ENCODE measurements around the gene MTHFD2L.
"Not testable (repeated sequence)": the region's sequence is repeated elsewhere in the genome, so short reads cannot be mapped to it uniquely, and the experiment has no call there.

Gene MTHFD2L

GRCh38 chr4:74190919-74191397, 33.0 kb downstream of the MTHFD2L start:
- no peak for DNase-seq

- no peak for DNase-seq
Observed at GRCh38 chr4:74197080-74197479, 39.2 kb downstream of the MTHFD2L start.

DNA sequence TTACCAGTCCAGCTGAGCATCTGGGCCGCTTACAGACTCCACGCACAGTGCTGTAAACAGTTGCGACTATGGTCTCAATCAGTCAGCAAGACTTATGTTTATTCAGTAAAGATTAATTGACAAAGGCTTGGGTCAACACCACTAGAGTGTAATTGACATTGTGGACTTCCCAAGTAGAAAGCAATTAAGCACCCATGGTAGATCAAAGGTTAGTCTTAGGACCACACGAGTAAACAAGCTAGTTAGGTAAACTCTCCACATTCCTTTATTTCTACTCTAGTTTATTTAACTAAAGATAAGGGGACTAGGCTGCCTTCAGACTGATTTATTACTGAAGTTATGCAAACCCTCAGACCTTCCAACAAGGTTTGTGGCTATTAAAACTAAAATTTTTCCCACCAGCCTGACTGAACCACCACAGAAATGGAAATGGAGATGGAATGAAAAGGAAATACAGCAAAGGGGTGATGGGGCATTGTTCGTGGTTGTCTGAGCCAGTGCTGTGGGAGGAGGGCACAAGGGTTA, 44.2 kb downstream of the MTHFD2L start:
- DNase-seq = no peak

GRCh38 chr4:74203467-74203866, 45.5 kb downstream of the MTHFD2L start:
- DNase-seq = no peak

- no peak for DNase-seq
Observed at GRCh38 chr4:74205046-74205445, 47.1 kb downstream of the MTHFD2L start.

GRCh38 chr4:74205559-74205958, 47.6 kb downstream of the MTHFD2L start:
- DNase-seq = no peak

- DNase-seq = peak; percentile 95
Observed at GRCh38 chr4:74206088-74206825, 48.3 kb downstream of the MTHFD2L start.

- DNase-seq = not testable (repeated sequence)
Observed at GRCh38 chr4:74214457-74215159, 56.7 kb downstream of the MTHFD2L start.

GRCh38 chr4:74215236-74215635, 57.3 kb downstream of the MTHFD2L start:
- DNase-seq = not testable (repeated sequence)

GRCh38 chr4:74217365-74217764, 59.4 kb downstream of the MTHFD2L start:
- DNase-seq = peak; percentile 29

DNA sequence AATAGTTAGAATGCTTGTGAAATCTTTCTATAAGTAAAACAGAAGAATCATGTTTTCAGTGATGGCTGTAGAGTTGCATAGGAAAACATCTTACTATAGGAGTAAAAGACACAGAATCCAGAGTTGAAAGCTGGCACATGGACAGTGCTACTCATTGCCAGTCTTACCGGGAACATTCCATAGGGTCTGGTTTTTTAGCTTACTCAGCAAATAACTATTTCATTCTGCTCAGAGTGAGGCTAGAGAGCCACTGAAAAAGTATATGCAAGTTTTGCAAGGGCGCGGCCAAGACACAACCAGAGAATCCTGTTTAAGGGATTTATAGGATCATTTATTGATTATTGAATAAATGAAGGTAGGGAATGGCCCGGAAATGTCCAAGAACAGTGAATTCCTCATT, 60.3 kb downstream of the MTHFD2L start:
- no peak for DNase-seq

- no peak for DNase-seq
Observed at GRCh38 chr4:74219240-74219639, 61.3 kb downstream of the MTHFD2L start.

DNA sequence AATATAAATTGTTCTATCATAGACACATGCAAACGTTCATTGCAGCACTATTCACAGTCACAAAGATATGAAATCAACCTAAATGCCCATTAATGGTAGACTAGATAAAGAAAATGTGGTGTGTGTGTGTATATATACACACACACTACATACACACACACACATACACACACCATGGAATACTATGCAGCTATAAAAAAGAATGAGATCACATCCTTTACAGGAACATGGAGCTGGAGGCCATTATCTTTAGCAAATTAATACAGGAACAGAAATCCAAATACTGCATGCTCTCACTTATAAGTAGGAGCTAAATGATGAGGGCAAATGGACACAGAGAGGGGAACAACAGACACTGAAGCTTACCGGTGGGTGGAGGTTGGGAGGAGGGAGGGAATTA, 65.2 kb downstream of the MTHFD2L start:
- no peak for DNase-seq

GRCh38 chr4:74223801-74224200, 65.9 kb downstream of the MTHFD2L start:
- DNase-seq = peak; percentile 39

DNA sequence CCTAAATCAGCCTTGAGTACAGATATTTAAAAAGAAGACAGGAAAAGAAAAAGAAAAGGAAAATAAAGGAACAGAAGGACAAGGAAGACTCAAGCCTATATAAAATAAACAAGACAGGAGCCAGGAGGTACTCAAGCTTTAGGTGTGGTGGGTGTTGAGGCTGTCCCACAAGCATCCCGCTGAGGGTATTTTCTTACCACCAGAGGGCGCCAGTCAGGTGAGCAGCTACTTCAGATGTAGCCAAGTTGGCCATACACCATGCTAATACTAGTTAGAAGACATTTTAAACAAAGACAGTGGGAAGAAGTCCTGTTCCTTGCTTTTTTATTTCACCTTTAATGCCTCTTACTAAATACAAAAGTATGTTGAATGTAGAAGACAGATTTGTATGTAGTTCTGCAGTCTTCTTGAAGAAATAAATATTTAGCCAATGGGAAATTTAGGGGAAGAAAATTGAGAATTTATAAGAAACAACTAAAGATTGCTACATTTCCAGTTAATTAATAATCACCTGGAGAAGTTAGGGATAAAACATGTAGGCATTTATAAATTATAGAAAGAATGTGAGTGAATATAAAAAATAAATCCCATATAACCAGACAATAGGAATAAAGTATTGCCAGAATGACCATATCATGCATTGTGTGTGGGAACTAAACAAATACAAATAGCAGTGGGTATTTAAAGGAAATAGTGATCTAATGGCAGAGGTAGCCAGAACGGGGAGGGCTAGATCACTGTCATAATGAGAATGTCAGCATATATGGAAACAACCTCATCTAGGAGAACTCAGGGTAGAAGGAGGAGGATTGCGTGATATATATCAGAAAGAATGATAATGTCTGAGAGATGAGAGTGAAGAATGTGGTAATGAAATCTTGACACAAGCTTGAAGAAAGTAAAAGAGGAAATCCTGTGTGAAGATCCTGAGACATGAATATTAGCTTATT, 71.0 kb downstream of the MTHFD2L start:
- peak; percentile 93 for DNase-seq

DNA sequence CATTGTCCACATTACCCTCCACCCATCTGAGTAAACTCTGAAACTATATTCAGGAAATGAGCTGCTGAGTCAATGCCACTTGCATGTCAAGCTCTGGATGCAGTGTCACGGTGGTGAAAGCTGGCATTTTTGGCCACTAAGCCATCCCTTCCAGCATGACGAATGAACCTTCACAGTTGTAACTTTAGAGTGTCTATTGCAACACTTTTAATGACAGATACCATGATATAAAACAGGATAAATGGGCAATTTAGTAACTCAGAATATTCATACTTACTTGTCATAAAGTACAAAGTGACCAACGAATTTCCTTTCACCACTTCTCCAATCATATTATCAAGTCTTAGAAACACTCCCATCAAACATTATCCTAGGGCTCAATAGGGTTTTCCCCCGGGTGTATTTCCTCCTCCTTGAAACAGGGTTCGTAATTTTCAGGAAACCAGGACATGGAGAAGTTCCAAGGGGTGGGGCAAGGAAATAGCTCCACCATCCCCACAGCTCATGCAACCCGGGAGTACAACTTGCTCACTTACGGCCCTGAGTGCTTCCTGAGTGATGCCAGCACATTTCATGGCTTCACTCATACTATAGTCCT, 73.1 kb downstream of the MTHFD2L start:
- peak; percentile 86 for DNase-seq

GRCh38 chr4:74235135-74235534, 77.2 kb downstream of the MTHFD2L start:
- DNase-seq = peak; percentile 70

GRCh38 chr4:74237425-74237966, 79.6 kb downstream of the MTHFD2L start:
- peak; percentile 76 for DNase-seq

GRCh38 chr4:74244049-74244448, 86.1 kb downstream of the MTHFD2L start:
- peak; percentile 34 for DNase-seq

DNA sequence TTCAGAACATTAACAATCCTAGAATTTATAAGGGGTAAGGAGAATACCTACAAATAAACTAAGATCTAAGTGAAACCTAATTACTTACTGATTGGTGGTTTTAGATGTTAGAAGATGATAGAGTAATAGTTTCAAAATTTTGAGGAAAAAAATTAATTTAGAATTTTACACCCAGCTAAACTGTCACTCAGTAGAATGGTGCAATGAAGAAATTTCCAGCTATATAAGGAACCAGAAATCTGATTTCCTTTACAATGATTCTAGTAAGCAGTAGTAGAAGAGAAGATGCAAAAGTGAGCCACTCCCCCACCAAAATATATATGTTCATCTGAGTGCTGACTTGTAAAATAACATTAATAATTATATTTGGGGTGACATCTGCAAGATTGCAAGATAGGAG, 95.0 kb downstream of the MTHFD2L start:
- no peak for DNase-seq

DNA sequence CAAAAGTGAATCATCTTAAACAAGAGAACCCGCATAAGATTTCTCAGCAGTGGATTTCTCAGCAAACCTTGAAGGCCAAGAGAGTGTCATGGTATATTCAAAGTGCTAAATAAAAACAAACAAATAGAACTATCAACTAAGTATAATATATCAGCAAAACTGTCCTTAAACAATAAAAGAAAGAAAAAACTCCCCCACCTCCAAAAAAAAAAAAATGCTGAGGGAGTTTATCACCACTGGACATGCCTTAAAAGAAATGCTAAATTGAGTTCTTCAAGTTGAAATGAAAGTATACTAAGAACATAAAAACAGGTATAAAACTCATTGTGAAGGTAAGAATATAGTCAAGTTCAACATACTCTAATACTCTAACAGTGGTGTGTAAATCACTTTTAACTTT, 96.5 kb downstream of the MTHFD2L start:
- DNase-seq = peak; percentile 12

DNA sequence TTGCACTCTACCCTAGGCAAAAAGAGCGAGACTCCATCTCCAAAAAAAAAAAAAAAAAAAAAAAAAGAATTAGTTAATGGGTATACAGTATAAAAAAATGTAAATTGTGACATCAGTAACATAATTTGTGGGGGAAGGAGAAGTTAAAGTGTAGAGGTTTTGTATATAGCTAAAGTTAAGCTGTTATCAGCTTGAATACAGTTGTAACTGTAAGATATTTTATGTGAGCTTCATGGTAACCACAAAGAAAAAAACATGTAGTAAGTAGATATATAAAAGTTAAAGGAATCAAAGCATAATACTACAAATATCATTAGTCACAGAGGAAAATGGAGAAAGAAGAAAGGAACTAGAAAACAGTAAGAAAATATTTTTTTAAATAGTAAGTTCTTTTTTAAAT, 97.2 kb downstream of the MTHFD2L start:
- peak; percentile 60 for DNase-seq
